H9 (cell line): Measurements from ENCODE around the gene CHD6. TPM values are rescaled to one million over a fixed set of nuclear protein-coding genes. Genes with fewer than 3 reads are reported as not detected.
A peak's percentile ranks its signal among the peaks of the same experiment; 100 is the strongest.

Experiments used
- DNase-seq: peaks from one replicate; pipeline ENCODE4 v3.0.0-alpha.2; 2017
- H2AFZ ChIP-seq: one replicate; pipeline ENCODE4 v1.6.1; 2013; ENCODE audit warnings: mild to moderate bottlenecking, low read length, control low read depth, moderate library complexity
- H2AK5ac ChIP-seq: 2 replicates; pipeline ENCODE4 v1.6.1; 2013; ENCODE audit warnings: low read length, control low read depth, mixed read lengths; ENCODE audit not compliant: insufficient read length
- H2BK120ac ChIP-seq: one replicate; pipeline ENCODE4 v1.6.1; 2013; ENCODE audit warnings: low read depth, mild to moderate bottlenecking, low read length, control low read depth, inconsistent platforms; ENCODE audit not compliant: poor library complexity, severe bottlenecking
- H2BK12ac ChIP-seq: 2 replicates; pipeline ENCODE4 v1.6.1; 2013; ENCODE audit warnings: low read length, control low read depth, mixed read lengths, low read depth; ENCODE audit not compliant: insufficient read length
- H2BK15ac ChIP-seq: 2 replicates; pipeline ENCODE4 v1.6.1; 2013; ENCODE audit warnings: low read depth, low read length, control low read depth
- H2BK20ac ChIP-seq: one replicate; pipeline ENCODE4 v1.6.1; 2013; ENCODE audit warnings: low read depth, mild to moderate bottlenecking, low read length, control low read depth, inconsistent platforms; ENCODE audit not compliant: poor library complexity, severe bottlenecking
- H2BK5ac ChIP-seq: 2 replicates; pipeline ENCODE4 v1.6.1; 2013; ENCODE audit warnings: low read length, control low read depth, mixed read lengths; ENCODE audit not compliant: insufficient read length
- H3K14ac ChIP-seq: 2 replicates; pipeline ENCODE4 v1.6.1; 2013; ENCODE audit warnings: low read length, control low read depth; ENCODE audit not compliant: insufficient read depth
- H3K18ac ChIP-seq: 2 replicates; pipeline ENCODE4 v1.6.1; 2013; ENCODE audit warnings: low read depth, mild to moderate bottlenecking, mixed read lengths, low read length, control low read depth; ENCODE audit not compliant: insufficient read length
- H3K23ac ChIP-seq: 2 replicates; pipeline ENCODE4 v1.6.1; 2013; ENCODE audit warnings: low read length, control low read depth, mixed read lengths, low read depth; ENCODE audit not compliant: insufficient read length
- H3K23me2 ChIP-seq: 2 replicates; pipeline ENCODE4 v1.6.1; 2013; ENCODE audit warnings: low read depth, mild to moderate bottlenecking, mixed read lengths, low read length, control low read depth; ENCODE audit not compliant: insufficient read length, poor library complexity, severe bottlenecking
- H3K27ac ChIP-seq: 2 replicates; pipeline ENCODE4 v1.5.1; 2013; ENCODE audit warnings: low read length, control low read depth, mixed read lengths, low read depth; ENCODE audit not compliant: insufficient read length
- H3K27me3 ChIP-seq: 2 replicates; pipeline ENCODE4 v1.6.1; 2013; ENCODE audit warnings: low read length, control low read depth, inconsistent platforms; ENCODE audit not compliant: insufficient read depth
- H3K4ac ChIP-seq: 2 replicates; pipeline ENCODE4 v1.6.1; 2013; ENCODE audit warnings: low read depth, mild to moderate bottlenecking, control low read depth, inconsistent platforms, low read length, moderate library complexity
- H3K4me1 ChIP-seq: 2 replicates; pipeline ENCODE4 v1.6.1; 2013; ENCODE audit warnings: low read length, control low read depth, inconsistent platforms; ENCODE audit not compliant: insufficient read depth
- H3K4me2 ChIP-seq: 2 replicates; pipeline ENCODE4 v1.6.1; 2013; ENCODE audit warnings: low read length, control low read depth, mixed read lengths; ENCODE audit not compliant: insufficient read length, insufficient read depth
- H3K56ac ChIP-seq: 2 replicates; pipeline ENCODE4 v1.6.1; 2013; ENCODE audit warnings: low read depth, mild to moderate bottlenecking, mixed read lengths, low read length, control low read depth; ENCODE audit not compliant: insufficient read length
- H3K79me1 ChIP-seq: 2 replicates; pipeline ENCODE4 v1.6.1; 2013; ENCODE audit warnings: low read depth, mild to moderate bottlenecking, moderate library complexity, low read length, control low read depth, inconsistent platforms; ENCODE audit not compliant: insufficient read depth, poor library complexity, severe bottlenecking
- H3K79me2 ChIP-seq: 2 replicates; pipeline ENCODE4 v1.6.1; 2013; ENCODE audit warnings: low read length, control low read depth, inconsistent platforms; ENCODE audit not compliant: insufficient read depth
- H3K9ac ChIP-seq: 2 replicates; pipeline ENCODE4 v1.6.1; 2013; ENCODE audit warnings: low read length, control low read depth, mixed read lengths; ENCODE audit not compliant: insufficient read length; ENCODE audit errors: extremely low read depth
- H3K9me3 ChIP-seq: one replicate; pipeline ENCODE4 v1.6.1; 2013; ENCODE audit warnings: low read depth, low read length, inconsistent platforms; ENCODE audit not compliant: control insufficient read depth
- H3T11ph ChIP-seq: one replicate; pipeline ENCODE4 v1.6.1; 2013; ENCODE audit warnings: mild to moderate bottlenecking, low read length, control low read depth, inconsistent platforms
- H4K20me1 ChIP-seq: one replicate; pipeline ENCODE4 v1.6.1; 2013; ENCODE audit not compliant: control insufficient read depth, insufficient read length, insufficient read depth
- H4K5ac ChIP-seq: 2 replicates; pipeline ENCODE4 v1.6.1; 2013; ENCODE audit warnings: low read depth, mild to moderate bottlenecking, mixed read lengths, low read length, control low read depth; ENCODE audit not compliant: insufficient read length
- H4K8ac ChIP-seq: replicated peaks from 2 replicates; pipeline ENCODE4 v1.6.1; 2013; ENCODE audit warnings: low read length, control low read depth, mixed read lengths, low read depth; ENCODE audit not compliant: insufficient read length
- H4K91ac ChIP-seq: 2 replicates; pipeline ENCODE4 v1.6.1; 2013; ENCODE audit warnings: low read depth, mild to moderate bottlenecking, moderate library complexity, mixed read lengths, low read length, control low read depth; ENCODE audit not compliant: insufficient read length
- H3K27ac Mint-ChIP-seq, 3 experiments: 2 replicates in 2 of 3; 3 replicates in 1 of 3; pipeline ENCODE4 v1.8.0; 2020 to 2021; ENCODE audit warnings: mixed read lengths in 3 of 3, mild to moderate bottlenecking in 1 of 3, moderate library complexity in 1 of 3
- H3K27me3 Mint-ChIP-seq: 2 replicates; pipeline ENCODE4 v1.8.0; 2021; ENCODE audit warnings: low read depth, mild to moderate bottlenecking, moderate library complexity, mixed read lengths
- H3K36me3 Mint-ChIP-seq, 3 experiments: 2 replicates in 2 of 3; 3 replicates in 1 of 3; pipeline ENCODE4 v1.8.0; 2020 to 2021; ENCODE audit warnings: low read depth in 3 of 3, mixed read lengths in 3 of 3; ENCODE audit not compliant: insufficient read depth in 1 of 3
- H3K4me1 Mint-ChIP-seq, 2 experiments: 2 replicates each; pipeline ENCODE4 v1.8.0; 2020; ENCODE audit warnings: mixed read lengths in 2 of 2
- H3K4me3 Mint-ChIP-seq, 2 experiments: 2 replicates in 1 of 2; 3 replicates in 1 of 2; pipeline ENCODE4 v1.8.0; 2020 to 2021; ENCODE audit warnings: mild to moderate bottlenecking in 2 of 2, mixed read lengths in 2 of 2, moderate library complexity in 1 of 2
- H3K9me3 Mint-ChIP-seq, 2 experiments: 2 replicates in 1 of 2; 3 replicates in 1 of 2; pipeline ENCODE4 v1.8.0; 2020; ENCODE audit warnings: mild to moderate bottlenecking in 2 of 2, mixed read lengths in 2 of 2, moderate library complexity in 1 of 2
- CTCF ChIP-seq: fragments of 200-600 bp; sonication (generic); conservative IDR thresholded peaks from 3 replicates; pipeline ENCODE4 v1.8.0; 2021; ENCODE audit warnings: antibody characterized with exemption, mild to moderate bottlenecking
- WGBS: extraction: QIAGEN DNeasy Blood & Tissue Kit; methylation state at CpG from one replicate; pipeline ENCODE4 v1.1.7; 2013; ENCODE audit warnings: missing lambda C conversion rate, low lambda C conversion rate, mixed read lengths; ENCODE audit not compliant: insufficient read length; ENCODE audit errors: extremely low coverage; 5-methylcytosine and 5-hydroxymethylcytosine counted together
- total RNA-seq: library from RNA; stranded (reverse); gene quantifications from 2 replicates; pipeline ENCODE4 v1.2.1, GENCODE V29; 2021

The CHD6 gene
- total RNA-seq, 1 experiment from 2014 or later, result 51.5 TPM

GRCh38 chr20:41627611-41628244 lies 9.6 kb upstream of the CHD6 start:
- Histone ChIP-seq H4K91ac (no peak overlapping the region), H3K9ac (no peak overlapping the region), H2AFZ (no peak overlapping the region), H4K20me1 (no peaks in the 10 kb centered on the region), H3T11ph (no peak overlapping the region), H3K27me3 (no peaks in the 10 kb centered on the region), H4K5ac (no peak overlapping the region), H3K23ac (no peak overlapping the region), H3K23me2 (no peaks in the 10 kb centered on the region), H2BK12ac (no peak overlapping the region), H2AK5ac (no peak overlapping the region), H2BK15ac (no peak overlapping the region), H2BK5ac (no peak overlapping the region), H3K56ac (no peak overlapping the region), H3K4me2 (no peak overlapping the region), H3K9me3 (no peaks in the 10 kb centered on the region), H3K14ac (no peak overlapping the region), H3K4me1 (no peaks in the 10 kb centered on the region), H3K79me2 (0 out of 2 replicates have a peak, but pooled peaks cover 1% of the 10 kb centered on the region), H3K18ac (no peak overlapping the region), H3K79me1 (no peaks in the 10 kb centered on the region), H3K4ac (no peak overlapping the region), H3K27ac (no peak overlapping the region), H2BK120ac (no peak overlapping the region), H4K8ac (no peak overlapping the region), H2BK20ac (no peak overlapping the region)
- H3K36me3 Mint-ChIP-seq, result no peaks in the 10 kb centered on the region
- DNase-seq, result no peak
- no peak overlapping the region for H3K4me3 Mint-ChIP-seq
- no peak for TF ChIP-seq CTCF
- peaks cover 7 to 11% of the 10 kb centered on the region in 2 experiments for H3K4me1 Mint-ChIP-seq
- H3K27ac Mint-ChIP-seq, result peak overlapping the region in 2 of 3 experiments; percentile 16 to 22; a peak in 2 of 7 replicates
- H3K27me3 Mint-ChIP-seq, result no peaks in the 10 kb centered on the region; the same call in 1 of the 2 replicates
- no CpG with 5 or more reads among the region's 5 CpGs for WGBS
- no peaks in the 10 kb centered on the region for H3K9me3 Mint-ChIP-seq
